ENCODE results near the gene LIPC. TPM values are rescaled to one million over a fixed set of nuclear protein-coding genes. Genes with fewer than 3 reads are reported as not detected.

Gene LIPC
- total and polyA plus RNA-seq, 2 experiments from 2014 or later, result not detected

- no peak for TF ChIP-seq ZNF462 (CRISPR knock-in tag; IDR thresholded peaks at IDR 0.05)
- no peak for TF ChIP-seq REST (IDR thresholded peaks at IDR 0.05; ENCODE audit: unreplicated experiment)
- TF ChIP-seq EZH2 (IDR thresholded peaks at IDR 0.05; ENCODE audit: low read depth, unreplicated experiment), result no peak
- no peak for TF ChIP-seq NANOG (IDR thresholded peaks at IDR 0.05; ENCODE audit: borderline replicate concordance)
- TF ChIP-seq ETS1 (IDR thresholded peaks at IDR 0.05), result no peak
Observed at GRCh38 chr15:58479941-58480340, 48.1 kb downstream of the LIPC start (continued).
